M059J (cell line): ENCODE measurements around the gene KRT38. TPM values are rescaled to one million over a fixed set of nuclear protein-coding genes. Genes with fewer than 3 reads are reported as not detected.

ENCODE experiments used
- DNase-seq: peaks from one replicate; pipeline ENCODE4 v3.0.0-alpha.2; 2012; ENCODE audit warnings: low read depth
- total RNA-seq: library from RNA; depleted of rRNA; stranded (reverse); fragments of >200 nt; shearing (Covaris generic); gene quantifications from 2 replicates; pipeline ENCODE4 v1.2.3, GENCODE V29; 2014; rRNA removed

The KRT38 gene
- total RNA-seq = not detected in 2 replicates

- no peak for DNase-seq
Measured at GRCh38 chr17:41440531-41441033, at the start of gene KRT38. KRT38 (minus strand) TSS chr17:41440983; CDS start chr17:41440921, 62 bp downstream.

GRCh38 chr17:41489531-41489930 is 48.7 kb upstream of the KRT38 start, which contains the start of gene KRT36:
KRT36 (minus strand) TSS chr17:41489910; CDS start chr17:41489864, 46 bp downstream.
- DNase-seq = no peak

GRCh38 chr17:41486809-41487530 is 46.2 kb upstream of the KRT38 start:
- no peak for DNase-seq

GRCh38 chr17:41486316-41486715 is 45.5 kb upstream of the KRT38 start:
- DNase-seq = no peak

- DNase-seq = no peak
Measured at GRCh38 chr17:41484920-41485904, 44.4 kb upstream of the KRT38 start.

GRCh38 chr17:41483991-41484826 is 43.4 kb upstream of the KRT38 start:
- peak; percentile 76 for DNase-seq

- no peak for DNase-seq
Measured at GRCh38 chr17:41483531-41483930, 42.7 kb upstream of the KRT38 start.

GRCh38 chr17:41481036-41481435 is 40.3 kb upstream of the KRT38 start, which contains the start of gene KRT35:
KRT35 (minus strand) TSS chr17:41481151; CDS start chr17:41481097, 54 bp downstream.
- DNase-seq = no peak

- DNase-seq = no peak
Measured at GRCh38 chr17:41480581-41480980, 39.8 kb upstream of the KRT38 start.

- no peak for DNase-seq
Measured at GRCh38 chr17:41480136-41480535, 39.4 kb upstream of the KRT38 start.

- no peak for DNase-seq
Measured at GRCh38 chr17:41478237-41478636, 37.5 kb upstream of the KRT38 start.

- no peak for DNase-seq
Measured at GRCh38 chr17:41476866-41477815, 36.4 kb upstream of the KRT38 start.

GRCh38 chr17:41475421-41475820 is 34.6 kb upstream of the KRT38 start:
- DNase-seq = no peak

GRCh38 chr17:41474863-41475262 is 34.1 kb upstream of the KRT38 start:
- no peak for DNase-seq

- no peak for DNase-seq
Measured at GRCh38 chr17:41468346-41468745, 27.6 kb upstream of the KRT38 start.

- DNase-seq = no peak
Measured at GRCh38 chr17:41467561-41467960, 26.8 kb upstream of the KRT38 start.

- DNase-seq = no peak
Measured at GRCh38 chr17:41466988-41467387, 26.2 kb upstream of the KRT38 start, which contains the start of gene KRT32. KRT32 (minus strand) TSS chr17:41467386; CDS start chr17:41467325, 61 bp downstream.

GRCh38 chr17:41464682-41465081 is 23.9 kb upstream of the KRT38 start:
- peak; percentile 98 for DNase-seq

GRCh38 chr17:41464173-41464572 is 23.4 kb upstream of the KRT38 start:
- no peak for DNase-seq

GRCh38 chr17:41463746-41464145 is 23.0 kb upstream of the KRT38 start:
- DNase-seq = no peak
